ENCODE measurements around the gene LARP1.
"Not testable (repeated sequence)": the region's sequence is repeated elsewhere in the genome, so short reads cannot be mapped to it uniquely, and the experiment has no call there.

The LARP1 gene

GRCh38 chr5:154830596-154830995 is 75.4 kb downstream of the LARP1 start:
- DNase-seq = no peak

DNA sequence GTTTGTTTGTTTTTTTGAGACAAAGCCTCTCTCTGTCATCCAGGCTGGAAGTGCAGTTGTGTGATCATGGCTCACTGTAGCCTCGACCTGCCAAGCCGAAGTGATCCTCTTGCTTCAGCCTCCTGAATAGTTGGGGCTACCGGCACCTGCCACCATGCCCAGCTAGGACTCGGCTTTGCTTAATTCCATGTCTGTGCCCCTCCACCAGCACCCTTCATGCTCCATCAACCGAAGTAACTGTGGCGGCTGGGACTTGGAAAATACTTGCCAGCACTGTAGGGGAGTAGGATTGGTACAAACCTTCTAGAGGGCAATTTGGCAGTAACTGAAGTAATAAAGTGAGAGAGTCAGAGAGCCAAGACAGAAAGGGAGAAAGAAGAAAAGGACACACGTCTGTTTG is 76.3 kb downstream of the LARP1 start:
- DNase-seq = no peak

DNA sequence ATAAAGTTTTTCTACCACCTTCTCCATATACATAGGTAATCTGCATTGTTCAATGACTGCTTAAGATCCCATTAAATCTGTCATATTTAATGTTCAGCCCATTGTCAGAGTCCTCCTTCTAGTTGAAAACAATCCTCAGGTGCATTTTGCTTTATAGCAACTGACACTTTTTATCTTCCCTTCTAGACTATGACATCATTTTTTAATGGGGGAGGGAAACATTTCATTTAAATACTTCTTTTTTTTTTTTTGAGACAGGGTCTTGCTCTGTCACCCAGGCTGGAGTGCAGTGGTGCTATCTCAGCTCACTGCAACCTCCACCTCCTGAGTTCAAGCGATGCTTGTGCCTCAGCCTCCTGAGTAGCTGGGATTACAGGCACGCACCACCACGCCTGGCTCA is 77.6 kb downstream of the LARP1 start:
- DNase-seq = not testable (repeated sequence)

DNA sequence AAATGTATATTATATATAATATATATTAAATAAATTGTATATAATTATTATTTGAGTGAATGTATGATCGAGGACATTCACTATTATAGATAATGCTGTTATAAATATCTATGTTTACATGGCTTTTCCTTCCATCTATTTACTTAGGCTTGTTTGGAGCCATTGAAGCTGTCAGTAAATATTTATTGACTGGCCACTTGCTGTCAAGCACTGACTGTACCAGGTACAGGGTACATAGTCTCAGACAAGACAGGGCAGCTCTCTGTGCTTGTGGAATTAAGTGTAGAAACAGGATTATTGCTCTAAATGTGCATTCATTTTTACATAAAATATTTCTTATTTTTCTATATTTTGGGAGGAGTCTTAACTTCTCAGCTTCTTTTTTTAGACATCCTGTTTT is 78.9 kb downstream of the LARP1 start:
- no peak for DNase-seq

DNA sequence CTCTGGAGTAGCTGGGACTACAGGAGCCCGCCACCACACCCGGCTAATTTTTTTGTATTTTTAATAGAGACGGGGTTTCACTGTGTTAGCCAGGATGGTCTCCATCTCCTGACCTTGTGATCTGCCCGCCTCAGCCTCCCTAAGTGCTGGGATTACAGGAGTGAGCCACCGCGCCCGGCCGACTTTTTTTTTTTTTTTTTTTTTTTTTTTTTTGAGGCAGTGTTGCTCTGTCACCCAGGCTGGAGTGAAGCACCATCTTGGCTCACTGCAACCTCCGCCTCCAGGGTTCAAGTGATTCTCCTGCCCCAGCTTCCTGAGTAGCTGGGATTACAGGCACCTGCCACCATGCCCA is 80.5 kb downstream of the LARP1 start:
- not testable (repeated sequence) for DNase-seq

GRCh38 chr5:154836225-154836624 is 81.0 kb downstream of the LARP1 start:
- DNase-seq = no peak

DNA sequence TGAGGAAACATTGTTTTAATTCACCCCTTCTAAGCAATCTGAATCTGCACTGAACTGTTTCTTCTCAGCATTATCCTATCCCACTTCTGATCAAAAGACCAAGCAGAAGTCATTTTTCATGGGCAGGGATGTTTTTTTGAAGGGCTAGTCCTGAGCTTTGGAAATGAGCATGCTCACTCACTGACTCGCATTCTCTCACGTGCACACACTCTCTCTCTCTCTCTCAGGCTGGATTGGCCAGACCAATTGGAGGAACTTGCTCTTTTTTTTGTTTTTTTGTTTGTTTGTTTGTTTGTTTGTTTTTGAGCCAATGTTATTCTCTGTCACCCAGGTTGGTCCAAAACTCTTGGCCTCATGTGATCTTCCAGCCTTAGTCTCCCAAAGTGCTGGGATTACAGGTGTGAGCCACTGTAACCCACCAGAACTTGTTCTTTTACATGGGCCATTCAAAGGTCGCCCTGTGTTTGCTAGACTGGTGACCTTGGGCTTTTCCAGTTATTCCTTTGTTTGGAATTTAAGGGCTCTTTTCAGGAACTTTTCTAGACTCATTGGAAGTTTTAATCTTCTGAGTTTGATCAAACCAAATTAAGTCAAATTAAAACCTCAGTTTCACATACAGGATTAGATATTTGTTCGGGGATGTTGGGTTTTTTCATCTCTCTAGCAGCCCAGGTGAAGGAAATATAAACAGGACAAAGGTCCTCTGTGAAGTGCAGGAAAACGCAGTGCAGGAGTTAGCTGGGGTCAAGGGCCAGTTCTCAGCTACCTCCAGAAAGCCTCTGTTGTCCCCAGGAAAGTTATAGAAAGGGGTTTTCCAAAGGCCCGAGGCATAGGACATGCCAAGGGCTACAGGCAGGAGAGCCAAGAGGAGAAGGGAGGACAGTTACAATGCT is 82.1 kb downstream of the LARP1 start:
- no peak for DNase-seq

DNA sequence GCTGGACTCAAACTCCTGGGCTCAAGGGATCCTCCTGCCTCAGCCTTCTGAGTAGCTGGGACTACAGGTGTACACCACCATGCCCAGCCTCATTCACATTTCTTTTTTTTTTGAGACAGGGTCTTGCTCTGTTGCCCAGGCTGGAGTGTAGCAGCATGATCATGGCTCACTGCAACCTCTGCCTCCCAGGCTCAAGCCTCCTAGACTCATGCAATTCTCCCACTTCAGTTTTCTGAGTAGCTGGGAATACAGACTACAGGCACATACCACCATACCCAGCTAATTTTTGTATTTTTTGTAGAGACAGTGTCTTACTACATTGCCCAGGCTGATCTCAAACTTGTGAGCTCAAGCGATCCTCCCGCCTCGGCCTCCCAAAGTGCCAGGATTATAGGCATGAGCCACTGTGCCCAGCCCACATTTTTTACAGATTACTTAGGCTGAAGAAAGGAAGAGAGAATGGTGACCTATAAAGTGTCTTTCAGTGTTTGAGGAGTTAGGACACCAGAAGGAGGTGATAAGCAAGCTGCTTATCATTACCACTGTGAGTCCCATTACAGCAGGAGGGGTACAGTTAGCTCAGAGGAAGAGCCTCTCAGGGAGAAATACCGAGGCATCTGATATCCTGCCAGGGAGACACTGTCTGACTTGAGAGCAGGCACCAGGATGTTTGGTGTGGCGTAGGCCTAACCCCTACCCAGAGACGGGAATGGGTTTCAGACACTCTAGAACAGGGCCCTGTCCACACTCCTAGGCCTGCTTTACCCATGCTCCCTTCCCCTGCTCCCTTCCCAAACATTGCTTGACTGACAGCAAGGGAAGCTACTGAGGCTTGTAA is 85.5 kb downstream of the LARP1 start:
- DNase-seq = no peak

GRCh38 chr5:154841273-154841661 is 86.1 kb downstream of the LARP1 start:
- DNase-seq = no peak

DNA sequence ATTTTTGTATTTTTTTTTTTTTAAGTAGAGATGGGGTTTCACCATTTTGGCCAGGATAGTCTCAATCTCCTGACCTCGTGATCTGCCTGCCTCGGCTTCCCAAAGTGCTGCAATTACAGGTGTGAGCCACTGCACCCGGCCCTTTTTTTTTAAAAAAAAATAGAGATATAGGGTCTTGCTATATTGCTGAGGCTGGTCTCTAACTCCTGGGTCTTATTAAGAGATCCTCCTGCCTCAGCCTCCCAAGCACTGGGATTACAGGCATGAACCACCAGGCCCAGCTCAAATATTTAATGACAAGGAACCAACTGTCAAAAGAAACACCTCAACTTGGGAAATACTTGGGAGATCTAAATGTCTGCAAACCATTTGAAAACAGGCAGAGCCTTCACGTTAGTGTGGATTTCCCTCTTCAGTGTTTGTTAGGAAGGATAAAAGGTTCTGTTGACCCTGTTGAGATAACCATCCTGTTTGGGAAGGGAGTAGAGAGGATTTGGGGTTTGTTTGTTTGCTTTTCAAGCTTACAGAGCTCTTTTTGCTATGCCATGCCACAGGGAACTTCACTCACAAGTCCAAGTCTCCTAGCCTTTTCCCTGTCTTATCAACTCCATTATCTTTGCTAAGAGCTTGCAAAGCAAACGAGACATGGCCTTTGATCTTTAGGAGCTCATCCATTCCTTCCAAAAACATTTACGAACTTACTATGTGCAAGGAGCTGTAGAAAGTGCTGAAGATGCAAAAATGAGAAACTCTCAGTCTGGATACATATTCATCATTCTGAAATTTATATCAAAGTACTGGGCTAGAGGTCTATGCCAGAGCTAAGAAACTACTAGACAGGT is 87.7 kb downstream of the LARP1 start:
- no peak for DNase-seq

GRCh38 chr5:154844809-154845208 is 89.6 kb downstream of the LARP1 start:
- no peak for DNase-seq

DNA sequence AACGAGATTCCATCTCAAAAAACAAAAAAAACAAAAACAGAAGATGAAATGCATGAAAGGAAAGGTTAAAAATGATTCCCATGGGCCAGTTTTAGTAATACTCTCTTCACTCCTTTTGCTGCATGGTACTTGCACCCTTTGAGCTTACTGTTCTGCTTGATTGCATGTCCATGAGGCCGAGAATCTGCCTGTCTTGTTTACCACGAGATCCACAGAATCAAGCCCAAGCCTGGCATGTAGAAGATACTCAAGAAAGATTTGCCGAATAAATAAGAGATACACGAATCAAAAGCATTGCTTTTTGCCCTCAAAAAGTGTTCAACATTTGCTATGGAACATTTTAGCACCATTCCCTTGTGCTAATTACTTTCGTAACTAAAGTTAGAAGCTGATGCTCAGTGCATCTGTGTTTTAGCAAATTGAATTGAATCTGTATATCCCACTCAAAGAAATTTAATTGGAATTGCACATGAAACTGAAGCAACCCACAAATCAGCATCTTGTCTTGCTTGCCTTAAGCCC is 94.1 kb downstream of the LARP1 start:
- DNase-seq = no peak

GRCh38 chr5:154849791-154850201 is 94.6 kb downstream of the LARP1 start:
- DNase-seq = no peak

DNA sequence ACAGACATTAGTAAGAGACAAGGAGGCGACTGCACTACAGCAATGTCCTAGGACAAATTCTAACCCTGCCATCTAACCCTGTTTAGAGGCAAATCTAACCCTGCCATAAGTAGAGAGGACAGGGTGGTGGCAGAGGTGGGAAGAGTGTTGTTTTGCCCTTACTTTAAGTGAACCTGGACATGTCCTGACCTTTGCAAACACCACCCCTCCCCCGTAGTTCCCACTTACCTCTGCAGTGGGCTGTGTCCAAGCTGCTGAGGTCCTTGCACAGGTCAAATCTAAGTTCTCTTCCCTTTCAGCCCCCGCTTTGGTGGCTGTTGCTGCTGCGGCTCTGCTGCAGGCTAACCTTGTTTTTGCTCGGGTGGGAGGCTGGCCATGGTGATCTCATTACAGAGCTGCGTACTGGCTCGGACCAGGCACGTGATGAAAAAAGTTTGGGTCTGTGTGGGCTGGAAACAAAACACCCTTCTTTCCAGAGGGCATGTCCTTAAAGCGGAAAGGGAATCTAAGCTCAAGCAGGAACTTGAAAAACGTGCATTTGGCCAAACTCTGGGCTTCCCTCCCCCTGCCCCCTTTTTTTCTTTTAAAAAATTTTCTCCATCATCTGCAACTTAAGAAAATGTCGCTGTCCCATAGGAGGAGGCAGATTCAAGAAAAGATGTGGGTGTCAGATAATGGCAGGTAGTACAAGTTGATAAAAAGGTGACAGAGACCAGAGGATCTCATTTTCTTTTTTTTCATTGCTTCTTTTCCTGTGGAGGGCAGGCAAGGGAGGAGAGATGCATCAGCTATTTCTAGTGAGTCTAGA is 95.3 kb downstream of the LARP1 start, which contains the start of gene FAXDC2:
Gene FAXDC2, minus strand, starts transcription at position 349 of the 808 bp plus-strand sequence. CDS start 12,425 bp downstream, outside the sequence.
- no peak for DNase-seq

DNA sequence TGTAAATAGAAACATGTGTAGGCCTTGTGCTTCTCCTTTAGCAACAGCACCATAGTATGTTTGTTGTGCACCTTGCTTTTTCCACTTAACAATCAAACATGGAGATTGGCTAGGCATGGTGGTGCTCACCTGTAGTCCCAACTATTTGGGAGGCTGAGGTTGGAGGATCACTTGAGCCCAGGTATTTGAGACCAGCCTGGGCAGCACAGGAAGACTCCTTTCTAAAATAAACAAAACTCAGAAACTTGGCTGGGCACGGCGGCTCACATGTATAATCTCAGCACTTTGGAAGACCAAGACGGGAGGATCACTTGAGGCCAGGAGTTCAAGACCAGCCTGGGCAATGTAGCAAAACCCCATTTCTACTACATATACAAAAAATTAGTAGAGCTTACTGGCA is 96.2 kb downstream of the LARP1 start:
- DNase-seq = no peak

GRCh38 chr5:154857530-154858296 is 102.5 kb downstream of the LARP1 start:
- peak; percentile 77 for DNase-seq

DNA sequence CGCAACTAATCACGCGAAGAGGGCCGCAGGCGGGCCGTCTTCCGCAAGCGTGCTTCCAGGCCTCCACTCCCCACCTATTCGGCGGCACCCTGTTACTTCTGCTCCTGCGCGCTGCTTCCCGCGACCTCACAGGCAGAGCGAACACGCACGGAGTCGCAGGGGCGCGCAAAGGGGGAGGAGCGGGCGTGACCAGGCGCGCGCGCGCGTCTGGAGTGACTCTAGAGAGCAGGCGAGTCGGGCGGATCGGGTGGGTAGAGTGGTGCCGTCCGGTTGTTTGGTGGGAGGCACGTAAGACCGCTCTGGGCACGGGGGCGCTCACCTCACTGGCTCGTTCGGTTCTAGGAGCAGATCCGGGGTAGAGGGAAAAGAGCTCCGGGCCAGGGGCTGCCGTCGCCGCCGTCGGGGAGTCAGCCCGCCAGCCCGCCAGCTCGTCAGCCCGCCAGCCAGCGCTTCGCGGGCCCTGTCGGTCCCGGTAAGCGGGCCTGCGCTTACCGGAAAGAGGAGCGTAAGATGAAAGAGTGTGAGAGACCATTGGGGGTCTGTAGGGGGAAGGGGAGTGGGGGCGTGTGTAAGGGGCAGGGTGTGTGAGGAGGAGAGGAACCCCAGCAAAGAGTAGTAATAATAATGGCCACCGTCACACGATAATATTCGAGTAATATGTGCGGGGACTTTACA is 103.3 kb downstream of the LARP1 start, which contains the start of gene CNOT8:
Gene CNOT8, plus strand, starts transcription at position 331 of the 675 bp plus-strand sequence. CDS start 4,652 bp downstream, outside the sequence.
- DNase-seq = peak; percentile 94

DNA sequence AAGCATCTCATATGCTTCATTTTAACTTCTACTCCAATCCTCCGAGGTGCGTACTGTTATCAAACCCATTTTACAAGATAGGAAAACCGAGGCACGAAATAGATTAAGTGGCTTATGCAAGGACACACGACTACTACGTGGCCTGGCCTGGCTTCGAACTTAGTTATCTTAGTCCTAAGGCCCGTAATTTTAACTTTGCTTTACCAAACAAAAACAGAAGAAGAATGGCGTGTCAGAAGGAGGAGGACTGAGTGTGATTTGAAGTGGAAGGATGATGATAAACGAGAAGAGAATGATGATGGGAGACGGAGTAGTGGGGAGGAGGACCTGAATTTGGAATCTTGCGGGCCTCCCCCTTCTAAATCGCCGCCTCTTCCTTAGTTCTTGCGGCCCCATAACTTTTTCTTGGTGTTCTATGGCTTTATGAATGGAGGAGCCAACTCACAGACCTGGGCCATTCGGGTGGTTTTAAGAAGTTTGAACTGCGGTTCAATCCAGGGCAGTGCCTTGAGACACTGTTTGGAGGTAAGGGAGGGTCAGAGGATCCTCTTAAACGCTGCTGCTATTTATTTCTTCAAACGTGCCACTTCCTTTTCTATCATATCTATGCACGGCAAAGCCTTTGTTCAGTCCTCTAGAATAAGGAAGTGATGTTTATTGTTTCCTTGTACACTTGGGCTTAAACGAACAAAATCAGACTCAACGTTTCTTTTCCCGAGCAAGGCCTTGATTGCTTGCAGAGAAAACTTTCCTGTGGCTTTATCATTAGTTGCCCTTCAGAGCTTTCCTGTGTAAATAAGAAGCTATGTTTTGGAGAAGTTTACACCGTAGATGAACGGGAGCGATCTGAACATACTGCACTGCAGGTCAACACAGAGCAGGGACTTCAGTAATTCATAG is 104.0 kb downstream of the LARP1 start:
- no peak for DNase-seq

GRCh38 chr5:154860123-154860522 is 104.9 kb downstream of the LARP1 start:
- no peak for DNase-seq

Data from T-helper 9 cell (primary cell).